Measurements from ENCODE around the gene FERMT3. TPM values are rescaled to one million over a fixed set of nuclear protein-coding genes. Genes with fewer than 3 reads are reported as not detected.

Gene FERMT3
- total RNA-seq, 1 donor from 2014 or later = 5.4 TPM

GRCh38 chr11:64181506-64182411 is 24.8 kb upstream of the FERMT3 start:
- Histone ChIP-seq H3K36me3 (no peaks in the 10 kb centered on the region), H3K4me3 (peak overlapping the region; percentile 54), H3K27me3 (ENCODE audit: low read depth) (no peaks in the 10 kb centered on the region), H3K9me3 (replicated peaks) (no peaks in the 10 kb centered on the region), H3K27ac (replicated peaks) (peak overlapping the region; percentile 92), H3K4me1 (peaks cover 56% of the 10 kb centered on the region)
- TF ChIP-seq CTCF (IDR thresholded peaks at IDR 0.05; ENCODE audit: borderline replicate concordance) = no peak
- DNase-seq = peak; percentile 93
- intact Hi-C loops (cut with micrococcal nuclease) = no loop called here

- H3K4me1 ChIP-seq = peaks cover 56% of the 10 kb centered on the region
- H3K36me3 ChIP-seq = peaks cover 5% of the 10 kb centered on the region
- DNase-seq = no peak
- H3K27me3 ChIP-seq (ENCODE audit: low read depth) = no peaks in the 10 kb centered on the region
- intact Hi-C loops (cut with micrococcal nuclease) = no loop called here
- H3K27ac ChIP-seq (replicated peaks) = peak overlapping the region; percentile 98
- TF ChIP-seq CTCF (IDR thresholded peaks at IDR 0.05; ENCODE audit: borderline replicate concordance) = no peak
- H3K9me3 ChIP-seq (replicated peaks) = no peaks in the 10 kb centered on the region
- H3K4me3 ChIP-seq = no peak overlapping the region
These were observed 22.6 kb upstream of the FERMT3 start for GRCh38 chr11:64183890-64184289.

GRCh38 chr11:64185175-64185692 is 21.3 kb upstream of the FERMT3 start:
- TF ChIP-seq CTCF (IDR thresholded peaks at IDR 0.05; ENCODE audit: borderline replicate concordance) = peak; percentile 69
- Histone ChIP-seq H3K4me3 (peak overlapping the region; percentile 82), H3K4me1 (peaks cover 52% of the 10 kb centered on the region), H3K36me3 (peaks cover 10% of the 10 kb centered on the region), H3K27ac (replicated peaks) (peak overlapping the region; percentile 98), H3K9me3 (replicated peaks) (no peaks in the 10 kb centered on the region), H3K27me3 (ENCODE audit: low read depth) (no peaks in the 10 kb centered on the region)
- intact Hi-C loops (cut with micrococcal nuclease) = no loop called here
- peak; percentile 88 for DNase-seq

GRCh38 chr11:64185693-64186491 is 20.6 kb upstream of the FERMT3 start, which contains the start of gene STIP1:
Gene STIP1 (plus strand): TSS chr11:64186171. CDS start chr11:64186262, 91 bp downstream.
- Histone ChIP-seq H3K9me3 (replicated peaks) (no peaks in the 10 kb centered on the region), H3K27ac (replicated peaks) (peak within 1 kb of the TSS; percentile 98), H3K4me1 (peaks cover 46% of the 10 kb centered on the region), H3K36me3 (peaks cover 10% of the 10 kb centered on the region), H3K4me3 (peak within 1 kb of the TSS; percentile 82), H3K27me3 (ENCODE audit: low read depth) (no peaks in the 10 kb centered on the region)
- peak; percentile 99 for DNase-seq
- intact Hi-C loops (cut with micrococcal nuclease) = no loop called here
- TF ChIP-seq CTCF (IDR thresholded peaks at IDR 0.05; ENCODE audit: borderline replicate concordance) = peak; percentile 44

GRCh38 chr11:64186492-64187165 is 19.9 kb upstream of the FERMT3 start:
- Histone ChIP-seq H3K4me3 (no peak overlapping the region), H3K4me1 (peaks cover 42% of the 10 kb centered on the region), H3K27ac (replicated peaks) (no peak overlapping the region), H3K36me3 (peaks cover 10% of the 10 kb centered on the region), H3K9me3 (replicated peaks) (no peaks in the 10 kb centered on the region), H3K27me3 (ENCODE audit: low read depth) (no peaks in the 10 kb centered on the region)
- DNase-seq = no peak
- intact Hi-C loops (cut with micrococcal nuclease) = no loop called here
- TF ChIP-seq CTCF (IDR thresholded peaks at IDR 0.05; ENCODE audit: borderline replicate concordance) = no peak

All from left ventricle myocardium inferior (tissue), 1 donor.